ENCODE data around the gene TEKTIP1. TPM values are rescaled to one million over a fixed set of nuclear protein-coding genes. Genes with fewer than 3 reads are reported as not detected.
"Not testable (repeated sequence)": the region's sequence is repeated elsewhere in the genome, so short reads cannot be mapped to it uniquely, and the experiment has no call there.

The TEKTIP1 gene
- total and polyA plus RNA-seq, 10 of the 15 experiments (the other 5 are each of a cell fraction or from before 2014, with no cell fraction given) = 0.18 to 2.6 (median 0.60) TPM; not detected in 5

DNA sequence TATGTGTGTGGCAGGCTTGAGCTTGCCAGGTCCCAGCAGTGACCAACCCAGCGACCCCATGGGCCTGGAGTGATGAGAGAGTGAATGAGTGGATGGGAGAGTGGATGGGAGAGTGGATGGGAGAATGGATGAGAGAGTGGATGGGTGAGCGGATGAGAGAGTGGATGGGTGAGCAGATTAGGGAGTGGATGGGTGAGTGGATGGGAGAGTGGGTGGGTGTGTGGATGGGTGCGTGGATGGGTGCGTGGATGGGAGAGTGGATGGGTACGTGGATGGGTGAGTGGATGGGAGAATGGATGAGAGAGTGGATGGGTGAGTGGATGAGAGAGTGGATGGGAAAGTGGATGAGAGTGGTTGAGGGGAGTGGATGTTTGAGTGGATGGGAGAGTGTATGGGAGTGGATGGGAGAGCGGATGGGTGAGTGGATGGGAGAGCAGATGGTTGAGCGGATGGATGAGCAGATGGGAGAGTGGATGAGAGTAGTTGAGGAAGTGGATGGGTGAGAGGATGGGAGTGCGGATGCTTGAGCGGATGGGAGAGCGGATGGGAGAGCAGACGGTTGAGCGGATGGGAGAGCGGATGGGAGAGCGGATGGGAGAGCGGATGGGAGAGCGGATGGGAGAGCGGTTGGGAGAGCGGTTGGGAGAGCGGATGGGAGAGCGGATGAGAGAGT is 10.3 kb upstream of the TEKTIP1 start:
- H2AFZ ChIP-seq (ENCODE audit: control insufficient read depth, low read depth, low read length) = no peak overlapping the region
- ChIA-PET CTCF (no interaction called here), SMC1A (ENCODE audit: uncharacterized antibody, unreplicated experiment) (no interaction called here), RAD21 (ENCODE audit: unreplicated experiment) (interaction anchor here (0.6 kb wide), 1 partner anchor 31 kb away, joined by 3 read pairs; no protein-coding TSS in a partner anchor), POLR2A (no interaction called here)
- no peak overlapping the region for H3K4me3 ChIP-seq
- H3K79me2 ChIP-seq (ENCODE audit: control insufficient read depth, insufficient read depth, low read length) = no peaks in the 10 kb centered on the region
- no peaks in the 10 kb centered on the region for H3K9me3 ChIP-seq (replicated peaks; ENCODE audit: control insufficient read depth, insufficient read depth, low read length)
- DNase-seq (ENCODE audit: low read depth, low spot score) (no peak), FAIRE-seq (no peak), ATAC-seq (no peak)
- H3K4me1 ChIP-seq (ENCODE audit: control insufficient read depth, insufficient read depth, low read length) = no peaks in the 10 kb centered on the region
- WGBS (ENCODE audit: insufficient coverage, insufficient replicate concordance, low lambda C conversion rate, missing lambda C conversion rate) = 96% methylated on average over 16 of the region's 20 CpGs
- intact Hi-C loops (cut with micrococcal nuclease; ENCODE audit: unreplicated experiment) = no loop called here
- no peak overlapping the region for H3K4me2 ChIP-seq (ENCODE audit: control insufficient read depth, insufficient read depth)
- no TSS peak for BruUV-seq (replicated peaks)
- TF ChIP-seq, protein P1, sequence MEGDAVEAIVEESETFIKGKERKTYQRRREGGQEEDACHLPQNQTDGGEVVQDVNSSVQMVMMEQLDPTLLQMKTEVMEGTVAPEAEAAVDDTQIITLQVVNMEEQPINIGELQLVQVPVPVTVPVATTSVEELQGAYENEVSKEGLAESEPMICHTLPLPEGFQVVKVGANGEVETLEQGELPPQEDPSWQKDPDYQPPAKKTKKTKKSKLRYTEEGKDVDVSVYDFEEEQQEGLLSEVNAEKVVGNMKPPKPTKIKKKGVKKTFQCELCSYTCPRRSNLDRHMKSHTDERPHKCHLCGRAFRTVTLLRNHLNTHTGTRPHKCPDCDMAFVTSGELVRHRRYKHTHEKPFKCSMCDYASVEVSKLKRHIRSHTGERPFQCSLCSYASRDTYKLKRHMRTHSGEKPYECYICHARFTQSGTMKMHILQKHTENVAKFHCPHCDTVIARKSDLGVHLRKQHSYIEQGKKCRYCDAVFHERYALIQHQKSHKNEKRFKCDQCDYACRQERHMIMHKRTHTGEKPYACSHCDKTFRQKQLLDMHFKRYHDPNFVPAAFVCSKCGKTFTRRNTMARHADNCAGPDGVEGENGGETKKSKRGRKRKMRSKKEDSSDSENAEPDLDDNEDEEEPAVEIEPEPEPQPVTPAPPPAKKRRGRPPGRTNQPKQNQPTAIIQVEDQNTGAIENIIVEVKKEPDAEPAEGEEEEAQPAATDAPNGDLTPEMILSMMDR (IDR thresholded peaks at IDR 0.05 in 2 of 3, conservative IDR thresholded peaks at IDR 0.05 in 1 of 3; ENCODE audit: control insufficient read depth in 2 of 3, extremely low read depth in 1 of 3, insufficient read depth in 1 of 3, low read depth in 3 of 3, low read length in 3 of 3) = no peak
- TF ChIP-seq RAD21 (IDR thresholded peaks at IDR 0.05; ENCODE audit: insufficient read depth, low read depth, low read length) = no peak
- TF ChIP-seq SIN3A (IDR thresholded peaks at IDR 0.05; ENCODE audit: low read depth, low read length) = no peak
- no peak for TF ChIP-seq SP1 (IDR thresholded peaks at IDR 0.05; ENCODE audit: low read depth, low read length)
- no peak overlapping the region for H3K9ac ChIP-seq (ENCODE audit: control insufficient read depth, insufficient read depth, low read length)
- in situ Hi-C loops (cut with MboI) = no loop called here
- H3K36me3 ChIP-seq (ENCODE audit: control insufficient read depth in 2 of 2, insufficient read depth in 2 of 2, low read length in 1 of 2) = peaks cover 2 to 48% of the 10 kb centered on the region in 2 experiments; a peak in 3 of 4 replicates
- no peaks in the 10 kb centered on the region for H3K27me3 ChIP-seq (replicated peaks in 1 of 2; ENCODE audit: control insufficient read depth in 2 of 2, insufficient read depth in 2 of 2, low read length in 1 of 2)
- H4K20me1 ChIP-seq (ENCODE audit: control insufficient read depth, insufficient read depth) = no peaks in the 10 kb centered on the region
- no peak overlapping the region for H3K27ac ChIP-seq (ENCODE audit: control insufficient read depth, insufficient read depth)

DNA sequence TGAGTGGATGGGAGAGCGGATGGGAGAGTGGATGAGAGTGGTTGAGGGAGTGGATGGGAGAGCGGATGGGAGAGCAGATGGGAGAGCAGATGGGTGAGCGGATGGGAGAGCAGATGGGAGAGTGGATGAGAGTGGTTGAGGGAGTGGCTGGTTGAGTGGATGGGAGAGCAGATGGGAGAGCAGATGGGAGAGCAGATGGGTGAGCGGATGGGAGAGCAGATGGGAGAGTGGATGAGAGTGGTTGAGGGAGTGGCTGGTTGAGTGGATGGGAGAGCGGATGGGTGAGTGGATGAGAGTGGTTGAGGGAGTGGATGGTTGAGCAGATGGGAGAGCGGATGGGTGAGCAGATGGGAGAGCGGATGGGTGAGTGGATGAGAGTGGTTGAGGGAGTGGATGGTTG is 9.7 kb upstream of the TEKTIP1 start:
- H4K20me1 ChIP-seq (ENCODE audit: control insufficient read depth, insufficient read depth); H3K27me3 ChIP-seq (replicated peaks in 1 of 2; ENCODE audit: control insufficient read depth in 2 of 2, insufficient read depth in 2 of 2, low read length in 1 of 2); CTCF ChIA-PET; DNase-seq (ENCODE audit: low read depth, low spot score); H3K9ac ChIP-seq (ENCODE audit: control insufficient read depth, insufficient read depth, low read length); POLR2A ChIA-PET; H2AFZ ChIP-seq (ENCODE audit: control insufficient read depth, low read depth, low read length); SMC1A ChIA-PET (ENCODE audit: uncharacterized antibody, unreplicated experiment); H3K4me3 ChIP-seq; in situ Hi-C loops (cut with MboI); RAD21 ChIA-PET (ENCODE audit: unreplicated experiment); ATAC-seq; H3K4me1 ChIP-seq (ENCODE audit: control insufficient read depth, insufficient read depth, low read length); H3K27ac ChIP-seq (ENCODE audit: control insufficient read depth, insufficient read depth); intact Hi-C loops (cut with micrococcal nuclease; ENCODE audit: unreplicated experiment); FAIRE-seq; H3K79me2 ChIP-seq (ENCODE audit: control insufficient read depth, insufficient read depth, low read length); BruUV-seq (replicated peaks); H3K9me3 ChIP-seq (replicated peaks; ENCODE audit: control insufficient read depth, insufficient read depth, low read length); H3K4me2 ChIP-seq (ENCODE audit: control insufficient read depth, insufficient read depth): not testable (repeated sequence)
- 100% methylated on average over 2 of the region's 7 CpGs for WGBS (ENCODE audit: insufficient coverage, insufficient replicate concordance, low lambda C conversion rate, missing lambda C conversion rate)
- peaks cover 3 to 46% of the 10 kb centered on the region in 2 experiments; a peak in 3 of 4 replicates for H3K36me3 ChIP-seq (ENCODE audit: control insufficient read depth in 2 of 2, insufficient read depth in 2 of 2, low read length in 1 of 2)
